AG10803 (cell line): ENCODE data around the gene EXT2.

Source experiments
- DNase-seq: peaks from one replicate; pipeline ENCODE4 v3.0.0; 2010; ENCODE audit warnings: low read depth
- H3K4me3 ChIP-seq: 2 replicates; pipeline ENCODE4 v1.5.1; 2011; ENCODE audit warnings: mild to moderate bottlenecking, low read length, control low read depth
- TF ChIP-seq, protein P1 (sequence below): conservative IDR thresholded peaks from 2 replicates; pipeline ENCODE4 v1.5.1; 2011; ENCODE audit warnings: mild to moderate bottlenecking, low read length, control low read depth, inconsistent platforms

Gene EXT2

DNA sequence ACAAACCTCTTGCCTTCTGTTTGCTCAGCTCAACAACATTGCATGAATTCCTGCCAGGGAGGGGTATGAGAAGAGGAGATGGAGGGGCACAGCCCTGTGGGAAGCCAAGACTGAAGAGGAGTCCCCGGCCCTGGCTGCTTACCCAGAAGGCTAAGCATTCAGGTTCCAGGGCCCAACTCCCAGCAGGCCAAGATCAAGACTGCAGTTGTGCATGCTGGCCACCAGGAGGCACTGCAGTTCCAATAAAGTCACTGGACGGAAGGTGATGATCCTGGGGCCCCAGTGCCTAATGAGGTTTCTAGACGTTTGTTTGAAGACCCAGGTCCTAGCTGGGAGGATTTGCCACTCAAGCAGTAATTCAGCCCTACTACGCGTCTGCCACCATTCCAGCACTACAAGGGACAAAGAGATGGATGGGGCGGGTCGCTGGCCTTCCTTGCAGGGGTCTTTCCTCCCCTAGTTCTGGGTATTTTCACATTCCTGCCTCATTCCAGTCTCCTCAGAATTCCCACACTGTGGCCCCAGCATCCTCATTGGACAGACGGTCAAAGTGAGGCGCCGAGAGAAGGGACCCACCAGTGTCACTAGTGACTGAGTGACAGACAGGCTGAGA, 190.9 kb downstream of the EXT2 start:
- peak; percentile 48 for DNase-seq
- TF ChIP-seq, protein P1, sequence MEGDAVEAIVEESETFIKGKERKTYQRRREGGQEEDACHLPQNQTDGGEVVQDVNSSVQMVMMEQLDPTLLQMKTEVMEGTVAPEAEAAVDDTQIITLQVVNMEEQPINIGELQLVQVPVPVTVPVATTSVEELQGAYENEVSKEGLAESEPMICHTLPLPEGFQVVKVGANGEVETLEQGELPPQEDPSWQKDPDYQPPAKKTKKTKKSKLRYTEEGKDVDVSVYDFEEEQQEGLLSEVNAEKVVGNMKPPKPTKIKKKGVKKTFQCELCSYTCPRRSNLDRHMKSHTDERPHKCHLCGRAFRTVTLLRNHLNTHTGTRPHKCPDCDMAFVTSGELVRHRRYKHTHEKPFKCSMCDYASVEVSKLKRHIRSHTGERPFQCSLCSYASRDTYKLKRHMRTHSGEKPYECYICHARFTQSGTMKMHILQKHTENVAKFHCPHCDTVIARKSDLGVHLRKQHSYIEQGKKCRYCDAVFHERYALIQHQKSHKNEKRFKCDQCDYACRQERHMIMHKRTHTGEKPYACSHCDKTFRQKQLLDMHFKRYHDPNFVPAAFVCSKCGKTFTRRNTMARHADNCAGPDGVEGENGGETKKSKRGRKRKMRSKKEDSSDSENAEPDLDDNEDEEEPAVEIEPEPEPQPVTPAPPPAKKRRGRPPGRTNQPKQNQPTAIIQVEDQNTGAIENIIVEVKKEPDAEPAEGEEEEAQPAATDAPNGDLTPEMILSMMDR = peak; percentile 93
- H3K4me3 ChIP-seq = no peak overlapping the region

DNA sequence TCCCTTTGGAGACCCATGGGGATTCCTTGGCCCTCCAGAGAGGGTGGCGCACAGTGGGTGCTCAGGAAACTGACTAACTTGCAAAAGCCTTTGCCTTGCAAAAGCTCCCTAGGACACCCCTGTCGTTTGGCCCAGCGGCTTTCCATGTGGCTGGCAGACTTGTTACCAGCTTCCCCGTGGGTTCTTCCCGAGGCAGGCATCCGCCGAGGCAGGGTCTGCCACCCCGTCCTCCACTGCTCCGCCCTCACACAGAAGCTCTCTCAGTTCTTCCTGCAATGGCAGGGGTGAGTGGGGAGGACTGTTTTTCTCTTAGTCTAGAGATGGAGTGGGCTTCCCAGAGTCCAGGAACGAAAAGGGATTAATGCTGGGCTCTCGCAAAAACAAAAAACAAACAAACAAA, 191.4 kb downstream of the EXT2 start:
- H3K4me3 ChIP-seq = no peak overlapping the region
- DNase-seq = no peak
- TF ChIP-seq, protein P1 = no peak

DNA sequence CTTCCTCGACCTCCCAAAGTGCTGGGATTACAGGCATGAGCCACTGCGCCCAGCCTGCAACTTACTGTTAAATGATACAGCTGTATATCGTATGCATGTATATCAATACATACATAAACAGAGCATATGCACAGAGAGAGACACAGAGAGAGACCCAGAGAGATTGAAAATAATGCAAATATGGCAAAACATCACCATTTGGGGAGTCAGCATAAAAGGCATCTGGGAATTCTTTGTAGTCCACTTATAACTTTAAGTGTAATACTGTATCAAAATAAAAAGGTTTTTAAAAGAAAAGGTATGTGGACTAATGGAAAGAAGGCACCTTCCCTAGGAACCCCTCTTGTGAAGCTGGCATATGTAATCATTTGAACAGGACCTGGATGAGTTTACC, 192.7 kb downstream of the EXT2 start:
- DNase-seq = no peak
- H3K4me3 ChIP-seq = no peak overlapping the region
- TF ChIP-seq, protein P1 = no peak

DNA sequence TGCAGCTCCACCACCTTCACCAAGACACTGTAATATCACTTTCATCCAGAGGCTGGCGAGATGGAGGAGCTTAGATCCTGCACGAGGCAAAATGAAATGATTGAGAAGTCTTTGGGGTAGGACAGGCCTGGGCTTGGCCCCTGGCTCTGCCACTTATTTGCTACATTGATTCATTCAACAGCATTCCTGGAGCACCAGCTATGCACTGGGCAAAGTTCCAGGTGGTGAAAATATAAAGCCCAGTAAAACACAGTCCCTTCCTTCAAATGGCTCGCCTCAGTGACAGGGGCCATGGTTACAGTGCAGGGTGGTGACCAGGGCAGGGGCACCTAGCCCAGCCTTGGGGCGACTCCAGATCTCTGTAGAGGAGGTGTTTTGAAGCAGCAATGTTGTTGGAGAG, 194.7 kb downstream of the EXT2 start:
- peak; percentile 54 for DNase-seq
- H3K4me3 ChIP-seq = no peak overlapping the region
- TF ChIP-seq, protein P1 = no peak
